ENCODE data around the gene ADD2. TPM values are rescaled to one million over a fixed set of nuclear protein-coding genes. Genes with fewer than 3 reads are reported as not detected.

ADD2 gene
- total RNA-seq, 1 experiment from 2014 or later: 5.6 TPM

- intact Hi-C loops (cut with micrococcal nuclease; ENCODE audit: unreplicated experiment): no loop called here
- no TSS peak for BruUV-seq (replicated peaks)
- Histone ChIP-seq H3K27ac (ENCODE audit: low read depth, low read length, poor library complexity, severe bottlenecking) (no peak overlapping the region), H3K9me3 (ENCODE audit: low read depth, low read length, poor library complexity, severe bottlenecking) (no peaks in the 10 kb centered on the region), H3K36me3 (ENCODE audit: insufficient read depth, low read length, poor library complexity, severe bottlenecking) (no peaks in the 10 kb centered on the region), H3K27me3 (replicated peaks; ENCODE audit: insufficient read depth, low read depth, low read length, poor library complexity) (no peaks in the 10 kb centered on the region), H3K4me3 (ENCODE audit: low read depth, low read length, poor library complexity, severe bottlenecking) (no peak overlapping the region), H3K4me1 (ENCODE audit: insufficient read depth, low read length, poor library complexity, severe bottlenecking) (no peaks in the 10 kb centered on the region)
- DNase-seq (ENCODE audit: low spot score): no peak
- ChIA-PET POLR2A (ENCODE audit: low non-redundant PET) (interaction anchor here (0.6 kb wide), 1 partner anchor 385 kb away, joined by 3 read pairs; the partner anchor contains the start of gene SNRPG), CTCF (no interaction called here)
- TF ChIP-seq EZH2 (IDR thresholded peaks at IDR 0.05; ENCODE audit: borderline replicate concordance, low read depth, low read length, poor library complexity, severe bottlenecking) (no peak), CTCF (conservative IDR thresholded peaks at IDR 0.05; ENCODE audit: low read depth, low read length) (no peak)
Measured at GRCh38 chr2:70679259-70679658, 88.7 kb downstream of the ADD2 start.

DNA sequence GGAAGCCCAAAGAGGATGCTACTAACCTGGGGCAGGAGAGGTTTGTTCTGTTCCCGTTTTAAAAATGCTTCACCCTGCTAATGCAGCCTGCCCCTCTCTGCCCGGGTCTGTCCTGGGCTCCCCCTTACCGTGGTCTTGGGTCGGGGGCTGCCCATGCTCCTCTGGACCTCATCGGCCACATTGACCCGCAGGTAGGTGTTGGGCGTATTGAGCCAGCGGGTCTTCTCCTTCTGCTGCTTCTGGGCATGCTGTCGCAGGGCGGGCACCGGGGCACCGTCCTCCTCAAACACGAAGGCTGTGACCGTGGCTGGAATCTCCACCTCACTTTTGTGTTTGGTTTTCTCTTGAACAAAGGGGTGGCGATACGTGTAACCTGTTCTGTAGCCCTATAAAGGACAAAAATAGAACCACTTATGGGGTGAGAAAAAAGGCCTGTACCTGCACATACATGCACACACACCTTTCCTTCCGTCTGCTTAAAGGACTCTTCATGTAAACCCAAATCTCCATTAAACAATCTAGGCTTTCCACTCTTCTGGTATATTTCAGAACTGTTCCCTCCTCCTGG lies 89.3 kb downstream of the ADD2 start:
- no peak for TF ChIP-seq CTCF (conservative IDR thresholded peaks at IDR 0.05; ENCODE audit: low read depth, low read length)
- no peak for TF ChIP-seq EZH2 (IDR thresholded peaks at IDR 0.05; ENCODE audit: borderline replicate concordance, low read depth, low read length, poor library complexity, severe bottlenecking)
- intact Hi-C loops (cut with micrococcal nuclease; ENCODE audit: unreplicated experiment): no loop called here
- DNase-seq (ENCODE audit: low spot score): no peak
- Histone ChIP-seq H3K27ac (ENCODE audit: low read depth, low read length, poor library complexity, severe bottlenecking) (no peak overlapping the region), H3K9me3 (ENCODE audit: low read depth, low read length, poor library complexity, severe bottlenecking) (no peaks in the 10 kb centered on the region), H3K27me3 (replicated peaks; ENCODE audit: insufficient read depth, low read depth, low read length, poor library complexity) (no peaks in the 10 kb centered on the region), H3K4me1 (ENCODE audit: insufficient read depth, low read length, poor library complexity, severe bottlenecking) (no peaks in the 10 kb centered on the region), H3K4me3 (ENCODE audit: low read depth, low read length, poor library complexity, severe bottlenecking) (no peak overlapping the region), H3K36me3 (ENCODE audit: insufficient read depth, low read length, poor library complexity, severe bottlenecking) (no peaks in the 10 kb centered on the region)
- BruUV-seq (replicated peaks): no TSS peak
- ChIA-PET POLR2A (ENCODE audit: low non-redundant PET) (interaction anchor here (0.6 kb wide), 1 partner anchor 385 kb away, joined by 3 read pairs; the partner anchor contains the start of gene SNRPG), CTCF (no interaction called here)

DNA sequence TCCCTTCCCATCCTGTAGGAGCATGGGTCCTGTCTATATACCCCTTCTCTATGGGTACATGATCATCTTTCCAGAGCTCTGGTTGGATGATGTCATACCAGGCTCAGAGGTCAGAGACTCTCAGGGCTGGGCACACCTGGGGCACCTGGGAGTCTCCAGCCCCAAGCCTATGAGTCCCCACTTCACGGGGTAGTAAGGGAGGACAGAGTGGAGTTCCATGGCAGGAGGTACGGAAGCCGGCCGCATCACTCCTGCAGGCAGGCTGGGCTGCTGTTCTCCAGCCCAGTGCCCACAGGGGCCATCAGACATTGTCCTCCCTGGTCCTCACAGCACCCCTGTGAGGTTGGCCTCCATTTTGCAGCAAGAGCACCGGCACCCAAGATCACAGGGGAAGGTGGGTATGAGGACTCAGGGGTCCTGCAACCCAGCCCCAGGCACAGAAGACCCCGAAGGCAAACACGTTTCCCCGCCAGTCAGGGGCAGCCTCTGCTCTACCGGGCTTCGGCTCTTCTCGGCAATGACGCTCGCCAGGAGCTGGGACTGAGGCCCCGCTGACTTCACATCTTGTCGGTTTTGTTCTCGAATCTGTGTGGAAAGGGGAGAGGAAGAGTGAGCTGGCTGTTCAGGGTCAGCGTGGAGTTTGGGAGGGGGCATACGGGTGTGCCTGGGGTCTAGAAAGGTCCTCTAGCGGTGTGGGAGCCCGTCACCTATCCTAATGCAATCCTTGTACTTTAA lies 91.5 kb downstream of the ADD2 start:
- no peak for DNase-seq (ENCODE audit: low spot score)
- intact Hi-C loops (cut with micrococcal nuclease; ENCODE audit: unreplicated experiment): no loop called here
- no peak overlapping the region for H3K27ac ChIP-seq (ENCODE audit: low read depth, low read length, poor library complexity, severe bottlenecking)
- no peak overlapping the region for H3K4me3 ChIP-seq (ENCODE audit: low read depth, low read length, poor library complexity, severe bottlenecking)
- no peaks in the 10 kb centered on the region for H3K36me3 ChIP-seq (ENCODE audit: insufficient read depth, low read length, poor library complexity, severe bottlenecking)
- TF ChIP-seq EZH2 (IDR thresholded peaks at IDR 0.05; ENCODE audit: borderline replicate concordance, low read depth, low read length, poor library complexity, severe bottlenecking): no peak
- TF ChIP-seq CTCF (conservative IDR thresholded peaks at IDR 0.05; ENCODE audit: low read depth, low read length): no peak
- POLR2A ChIA-PET (ENCODE audit: low non-redundant PET): no interaction called here
- no peaks in the 10 kb centered on the region for H3K9me3 ChIP-seq (ENCODE audit: low read depth, low read length, poor library complexity, severe bottlenecking)
- BruUV-seq (replicated peaks): no TSS peak
- CTCF ChIA-PET: no interaction called here
- H3K27me3 ChIP-seq (replicated peaks; ENCODE audit: insufficient read depth, low read depth, low read length, poor library complexity): no peaks in the 10 kb centered on the region
- no peaks in the 10 kb centered on the region for H3K4me1 ChIP-seq (ENCODE audit: insufficient read depth, low read length, poor library complexity, severe bottlenecking)
